IMR-90 (cell line): Measurements from ENCODE around the gene NAPA. TPM values are rescaled to one million over a fixed set of nuclear protein-coding genes. Genes with fewer than 3 reads are reported as not detected.

ENCODE experiments used
- ATAC-seq: fragments of 200-7000 bp; cut with Tn5 transposase; 2 replicates; pipeline ENCODE4 v1.9.1; 2020; ENCODE audit warnings: low read depth, mild to moderate bottlenecking, moderate library complexity
- BruUV-seq: library from RNA; stranded (reverse); fragments of 400-500 nt; replicated peaks from 2 replicates; lab custom pipeline; 2021; lab: Mats Ljungman, UMichigan
- CTCF ChIA-PET: fragments of 300-600 bp; formaldehyde crosslinking; extraction: SDS; loops from one replicate; lab custom pipeline; 2021; ENCODE audit warnings: antibody characterized with exemption; lab: Yijun Ruan, JAX
- POLR2A ChIA-PET: fragments of 300-600 bp; sonication (Branson Sonifier 250); formaldehyde crosslinking; loops from one replicate; lab custom pipeline; 2022; ENCODE audit warnings: antibody characterized with exemption; ENCODE audit not compliant: unreplicated experiment; lab: Charles Lee
- DNase-seq: peaks from one replicate; pipeline ENCODE4 v3.0.0; 2013
- H2AFZ ChIP-seq: replicated peaks from 2 replicates; pipeline ENCODE3; 2013; ENCODE audit warnings: low read length, mild to moderate bottlenecking; ENCODE audit not compliant: poor library complexity
- H2AK5ac ChIP-seq: 2 replicates; pipeline ENCODE4 v1.6.1; 2013; ENCODE audit warnings: low read depth, low read length, inconsistent platforms
- H2AK9ac ChIP-seq: replicated peaks from 2 replicates; pipeline ENCODE3; 2013; ENCODE audit warnings: mild to moderate bottlenecking, low read depth, low read length, moderate library complexity; ENCODE audit not compliant: poor library complexity
- H2BK120ac ChIP-seq: 2 replicates; pipeline ENCODE4 v1.6.1; 2013; ENCODE audit warnings: low read depth, low read length, inconsistent platforms
- H2BK15ac ChIP-seq: 3 replicates; pipeline ENCODE4 v1.6.1; 2013; ENCODE audit warnings: low read depth, low read length, inconsistent platforms
- H2BK20ac ChIP-seq: 2 replicates; pipeline ENCODE4 v1.6.1; 2013; ENCODE audit warnings: low read depth, mild to moderate bottlenecking, inconsistent platforms, low read length, moderate library complexity
- H2BK5ac ChIP-seq: 2 replicates; pipeline ENCODE4 v1.6.1; 2013; ENCODE audit warnings: mild to moderate bottlenecking, low read depth, low read length, inconsistent platforms; ENCODE audit not compliant: poor library complexity, severe bottlenecking
- H3K14ac ChIP-seq: replicated peaks from 2 replicates; pipeline ENCODE4 v1.6.1; 2013; ENCODE audit warnings: low read depth, low read length, inconsistent platforms
- H3K18ac ChIP-seq: 2 replicates; pipeline ENCODE4 v1.6.1; 2013; ENCODE audit warnings: low read depth, low read length, control low read depth
- H3K23ac ChIP-seq: 2 replicates; pipeline ENCODE4 v1.6.1; 2013; ENCODE audit warnings: low read depth, low read length, inconsistent platforms
- H3K27ac ChIP-seq: 2 replicates; pipeline ENCODE4 v1.5.1; 2013; ENCODE audit warnings: mild to moderate bottlenecking, control low read depth, low read length; ENCODE audit not compliant: insufficient read depth
- H3K27me3 ChIP-seq: 2 replicates; pipeline ENCODE4 v1.6.1; 2013; ENCODE audit warnings: low read length; ENCODE audit not compliant: control insufficient read depth, insufficient read depth
- H3K36me3 ChIP-seq: 2 replicates; pipeline ENCODE4 v1.6.1; 2013; ENCODE audit warnings: low read length, mixed read lengths; ENCODE audit not compliant: control insufficient read depth, insufficient read depth
- H3K4ac ChIP-seq: 2 replicates; pipeline ENCODE4 v1.6.1; 2013; ENCODE audit warnings: low read depth, low read length, inconsistent platforms
- H3K4me1 ChIP-seq: 2 replicates; pipeline ENCODE4 v1.6.1; 2013; ENCODE audit warnings: low read length, mixed read lengths; ENCODE audit not compliant: control insufficient read depth, insufficient read depth
- H3K4me2 ChIP-seq: 2 replicates; pipeline ENCODE4 v1.6.1; 2013; ENCODE audit warnings: low read depth, mild to moderate bottlenecking, control low read depth, low read length, moderate library complexity
- H3K4me3 ChIP-seq: 2 replicates; pipeline ENCODE4 v1.5.1; 2013; ENCODE audit warnings: low read depth, mild to moderate bottlenecking, control low read depth, low read length, moderate library complexity; ENCODE audit not compliant: insufficient read depth
- H3K56ac ChIP-seq: 2 replicates; pipeline ENCODE4 v1.6.1; 2013; ENCODE audit warnings: low read length, inconsistent platforms; ENCODE audit not compliant: insufficient read depth; ENCODE audit errors: extremely low read depth
- H3K79me1 ChIP-seq, 2 experiments: 2 replicates each; pipeline ENCODE4 v1.6.1; 2013; ENCODE audit warnings: low read length in 2 of 2, inconsistent platforms in 1 of 2, low read depth in 1 of 2
- H3K9ac ChIP-seq: 2 replicates; pipeline ENCODE4 v1.6.1; 2013; ENCODE audit warnings: low read depth, low read length, control low read depth
- H3K9me1 ChIP-seq: 2 replicates; pipeline ENCODE4 v1.6.1; 2013; ENCODE audit warnings: low read length, inconsistent platforms; ENCODE audit not compliant: insufficient read depth
- H3K9me3 ChIP-seq: 2 replicates; pipeline ENCODE4 v1.6.1; 2013; ENCODE audit warnings: low read length; ENCODE audit not compliant: control insufficient read depth, insufficient read depth
- H4K20me1 ChIP-seq: 2 replicates; pipeline ENCODE4 v1.6.1; 2013; ENCODE audit warnings: low read length, inconsistent platforms; ENCODE audit not compliant: insufficient read depth
- H4K5ac ChIP-seq: 2 replicates; pipeline ENCODE4 v1.6.1; 2013; ENCODE audit warnings: mild to moderate bottlenecking, low read depth, low read length, control low read depth
- H4K8ac ChIP-seq, 2 experiments: 2 replicates each; pipeline ENCODE4 v1.6.1; 2013; ENCODE audit warnings: low read depth in 2 of 2, low read length in 2 of 2, control low read depth in 1 of 2, inconsistent platforms in 1 of 2
- H4K91ac ChIP-seq: 2 replicates; pipeline ENCODE4 v1.6.1; 2013; ENCODE audit warnings: low read depth, low read length, inconsistent platforms; ENCODE audit not compliant: insufficient read depth
- MAZ ChIP-seq: IDR thresholded peaks from 2 replicates; pipeline ENCODE4 v1.6.1; 2012; ENCODE audit warnings: low read depth, mild to moderate bottlenecking, low read length, improper control_type of control experiment, moderate library complexity, borderline replicate concordance
- WGBS, 2 experiments: methylation state at CpG; one replicate each; pipeline versions ENCODE4 v1.1.5 to v1.1.7; 2013; ENCODE audit warnings: missing lambda C conversion rate in 2 of 2; ENCODE audit not compliant: insufficient read length in 1 of 2; ENCODE audit errors: extremely low coverage in 2 of 2; 5-methylcytosine and 5-hydroxymethylcytosine counted together
- dilution Hi-C: fragments of 300-500 bp; cut with HindIII; formaldehyde crosslinking; loops from one replicate; pipeline ENCODE4 v1.14.3; 2018; ENCODE audit warnings: low sequenced_read_pairs; ENCODE audit not compliant: unreplicated experiment
- in situ Hi-C: fragments of 300-500 bp; cut with MboI; formaldehyde crosslinking; loops from 3 replicates; pipeline ENCODE4 v1.14.3; 2019; ENCODE audit warnings: low sequenced_read_pairs, inconsistent platforms, mixed read lengths
- intact Hi-C: fragments of 100-400 bp; cut with micrococcal nuclease; formaldehyde crosslinking; loops from 2 replicates; pipeline ENCODE4 v1.10.0; 2022
- polyA plus RNA-seq, 3 experiments: library from polyadenylated mRNA; depleted of rRNA; stranded (reverse); fragments of >200 nt; gene quantifications; 2 replicates each; pipeline ENCODE4 v1.2.3, GENCODE V29; 2012; ENCODE audit warnings: low replicate concordance in 1 of 3
- total RNA-seq: library from RNA; depleted of rRNA; stranded (reverse); fragments of >200 nt; gene quantifications from 2 replicates; pipeline ENCODE4 v1.2.3, GENCODE V29; 2012
- TF ChIP-seq, protein P1 (sequence below): fragments of 150-350 bp; IDR thresholded peaks from 2 replicates; pipeline ENCODE4 v1.6.1; 2016; ENCODE audit warnings: low read depth, mild to moderate bottlenecking, low read length, moderate library complexity, borderline replicate concordance

Gene NAPA
- total and polyA plus RNA-seq, 2 of the 4 experiments (the other 2 are of a cell fraction): 76.4 to 126 TPM

DNA sequence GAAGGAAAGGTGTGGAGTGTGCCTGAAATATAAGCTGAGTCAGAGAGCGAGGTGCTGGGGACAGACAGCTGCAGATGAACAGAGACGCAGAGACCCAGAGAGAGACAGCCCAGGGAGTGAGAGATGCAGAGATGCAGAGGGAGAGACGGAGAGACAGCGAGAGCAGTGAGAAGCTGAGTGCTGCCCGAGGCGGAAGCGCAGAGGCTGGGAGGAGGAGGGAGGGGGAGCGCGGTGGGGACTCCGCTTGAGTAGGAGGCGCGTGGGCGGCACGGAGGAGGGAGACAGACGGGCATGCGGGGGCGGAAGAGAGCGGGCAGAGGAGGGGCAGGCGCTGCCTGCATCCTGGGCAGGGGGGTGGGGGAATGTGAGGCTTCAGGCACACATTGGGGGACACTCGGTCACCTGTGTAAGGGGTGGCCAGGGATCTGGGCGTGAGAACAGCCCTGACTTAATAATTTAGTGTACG is 68.9 kb downstream of the NAPA start:
- Histone ChIP-seq H3K9me1 (no peaks in the 10 kb centered on the region), H4K5ac (no peak overlapping the region), H4K91ac (no peak overlapping the region), H3K27ac (no peak overlapping the region), H4K20me1 (no peaks in the 10 kb centered on the region), H3K4me2 (peak overlapping the region; percentile 52; the same call in 1 of the 2 replicates), H2BK120ac (no peak overlapping the region), H3K9me3 (peaks cover 6% of the 10 kb centered on the region; the same call in 1 of the 2 replicates), H3K4ac (no peak overlapping the region), H3K4me3 (no peak overlapping the region), H2BK20ac (no peak overlapping the region), H4K8ac (no peak overlapping the region), H3K14ac (no peak overlapping the region), H3K23ac (0 out of 2 replicates have a peak overlapping the region, but pooled peaks have one; percentile 59), H2AFZ (no peak overlapping the region), H2AK9ac (no peak overlapping the region), H3K56ac (no peak overlapping the region), H3K18ac (no peak overlapping the region), H3K9ac (no peak overlapping the region), H3K36me3 (no peaks in the 10 kb centered on the region), H2BK5ac (no peak overlapping the region), H3K79me1 (no peaks in the 10 kb centered on the region), H3K4me1 (peaks cover 2% of the 10 kb centered on the region; the same call in 1 of the 2 replicates), H2BK15ac (no peak overlapping the region), H3K27me3 (peaks cover 73% of the 10 kb centered on the region), H2AK5ac (no peak overlapping the region)
- 0 out of 2 replicates have a peak, but pooled peaks have one; percentile 29 for TF ChIP-seq MAZ
- TF ChIP-seq, protein P1, sequence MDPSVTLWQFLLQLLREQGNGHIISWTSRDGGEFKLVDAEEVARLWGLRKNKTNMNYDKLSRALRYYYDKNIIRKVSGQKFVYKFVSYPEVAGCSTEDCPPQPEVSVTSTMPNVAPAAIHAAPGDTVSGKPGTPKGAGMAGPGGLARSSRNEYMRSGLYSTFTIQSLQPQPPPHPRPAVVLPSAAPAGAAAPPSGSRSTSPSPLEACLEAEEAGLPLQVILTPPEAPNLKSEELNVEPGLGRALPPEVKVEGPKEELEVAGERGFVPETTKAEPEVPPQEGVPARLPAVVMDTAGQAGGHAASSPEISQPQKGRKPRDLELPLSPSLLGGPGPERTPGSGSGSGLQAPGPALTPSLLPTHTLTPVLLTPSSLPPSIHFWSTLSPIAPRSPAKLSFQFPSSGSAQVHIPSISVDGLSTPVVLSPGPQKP: no peak
- ChIA-PET POLR2A (no interaction called here), CTCF (interaction anchor here (0.9 kb wide), 1 partner anchor 9 kb away, joined by 3 read pairs; no protein-coding TSS in a partner anchor)
- ATAC-seq: peak; percentile 56
- intact Hi-C loops (no loop called here), dilution Hi-C loops (no loop called here), in situ Hi-C loops (no loop called here)
- WGBS, 2 experiments: 13% methylated on average over 12 of the region's 22 CpGs; no CpG with 5 or more reads in 1 of the 2 experiments
- no TSS peak for BruUV-seq
- no peak for DNase-seq
